ENCODE data around the gene SMARCAD1.

- TF ChIP-seq, protein P1, sequence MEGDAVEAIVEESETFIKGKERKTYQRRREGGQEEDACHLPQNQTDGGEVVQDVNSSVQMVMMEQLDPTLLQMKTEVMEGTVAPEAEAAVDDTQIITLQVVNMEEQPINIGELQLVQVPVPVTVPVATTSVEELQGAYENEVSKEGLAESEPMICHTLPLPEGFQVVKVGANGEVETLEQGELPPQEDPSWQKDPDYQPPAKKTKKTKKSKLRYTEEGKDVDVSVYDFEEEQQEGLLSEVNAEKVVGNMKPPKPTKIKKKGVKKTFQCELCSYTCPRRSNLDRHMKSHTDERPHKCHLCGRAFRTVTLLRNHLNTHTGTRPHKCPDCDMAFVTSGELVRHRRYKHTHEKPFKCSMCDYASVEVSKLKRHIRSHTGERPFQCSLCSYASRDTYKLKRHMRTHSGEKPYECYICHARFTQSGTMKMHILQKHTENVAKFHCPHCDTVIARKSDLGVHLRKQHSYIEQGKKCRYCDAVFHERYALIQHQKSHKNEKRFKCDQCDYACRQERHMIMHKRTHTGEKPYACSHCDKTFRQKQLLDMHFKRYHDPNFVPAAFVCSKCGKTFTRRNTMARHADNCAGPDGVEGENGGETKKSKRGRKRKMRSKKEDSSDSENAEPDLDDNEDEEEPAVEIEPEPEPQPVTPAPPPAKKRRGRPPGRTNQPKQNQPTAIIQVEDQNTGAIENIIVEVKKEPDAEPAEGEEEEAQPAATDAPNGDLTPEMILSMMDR (conservative IDR thresholded peaks at IDR 0.05 in 1 of 2, IDR thresholded peaks at IDR 0.05 in 1 of 2; ENCODE audit: extremely low read depth in 1 of 2, insufficient read depth in 1 of 2, low read depth in 1 of 2, low read length in 2 of 2) = no peak
- TF ChIP-seq EZH2 (IDR thresholded peaks at IDR 0.05; ENCODE audit: borderline replicate concordance, low read length) = no peak
Measured at GRCh38 chr4:94271248-94271647, 63.6 kb downstream of the SMARCAD1 start.
